ENCODE measurements around the gene CNBP.
"Not testable (repeated sequence)": the region's sequence is repeated elsewhere in the genome, so short reads cannot be mapped to it uniquely, and the experiment has no call there.

The CNBP gene

DNA sequence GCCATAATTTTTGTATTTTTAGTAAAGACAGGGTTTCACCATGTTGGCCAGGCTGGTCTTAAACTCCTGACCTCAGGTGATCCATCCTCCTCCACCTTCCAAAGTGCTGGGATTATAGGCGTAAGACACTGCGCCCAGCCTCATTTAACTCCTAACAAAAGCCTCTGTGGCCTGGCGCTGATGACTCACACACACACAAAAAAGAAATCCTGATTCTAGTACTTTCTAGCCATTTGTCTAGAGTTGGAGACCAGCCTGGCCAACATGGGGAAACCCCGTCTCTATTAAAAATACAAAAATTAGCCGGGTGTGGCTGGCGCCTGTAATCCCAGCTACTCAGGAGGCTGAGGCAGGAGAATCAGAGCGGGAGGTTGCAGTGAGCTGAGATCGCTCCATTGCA lies 6.1 kb upstream of the CNBP start:
- not testable (repeated sequence) for H3K27ac ChIP-seq, H3K4me3 ChIP-seq

DNA sequence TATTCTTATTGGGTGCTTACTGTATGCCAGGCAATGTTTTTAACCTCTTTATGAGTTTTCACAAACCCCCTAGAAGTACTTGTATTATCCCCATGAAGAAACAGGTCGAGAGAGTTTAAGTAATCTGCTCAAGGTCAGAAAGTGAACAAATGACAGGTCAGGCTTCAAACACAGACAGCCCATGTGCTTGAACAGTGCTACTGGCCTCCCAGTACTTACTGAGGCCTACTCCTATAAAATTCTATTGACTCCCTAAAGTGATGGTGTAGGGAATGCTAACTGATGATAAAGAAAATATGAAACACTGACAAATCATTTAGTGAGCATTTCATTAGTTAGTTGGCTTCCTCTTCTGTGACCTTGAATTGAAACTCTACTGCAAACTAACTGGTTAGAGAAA lies 4.2 kb upstream of the CNBP start:
- H3K4me3 ChIP-seq = no peak overlapping the region

DNA sequence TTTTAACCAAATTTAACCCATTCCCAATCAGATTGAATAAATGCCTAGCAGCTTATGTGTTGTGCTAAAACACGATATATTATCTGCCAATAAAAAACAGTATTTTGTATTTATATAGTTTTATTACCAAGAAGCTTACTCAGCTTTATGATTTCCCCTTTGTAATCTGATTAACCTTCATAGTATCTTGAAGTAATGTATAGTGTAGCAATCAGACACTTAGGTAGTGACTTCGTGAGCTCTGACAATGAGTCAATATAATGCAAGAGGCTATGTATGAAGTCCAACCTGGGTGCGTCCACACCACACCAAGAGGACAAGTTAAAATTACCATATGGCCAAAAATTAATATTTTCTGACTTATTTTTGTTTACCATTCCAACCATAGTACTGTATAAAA lies 2.1 kb upstream of the CNBP start:
- H3K4me3 ChIP-seq = peak overlapping the region in 1 of 7 experiments; percentile 96
- peak overlapping the region in 4 of 21 experiments; percentile 2 to 99 (median 20) for H3K27ac ChIP-seq

More for the DNA sequence above, 4.2 kb upstream of the CNBP start:
- no peak overlapping the region for H3K27ac ChIP-seq

DNA sequence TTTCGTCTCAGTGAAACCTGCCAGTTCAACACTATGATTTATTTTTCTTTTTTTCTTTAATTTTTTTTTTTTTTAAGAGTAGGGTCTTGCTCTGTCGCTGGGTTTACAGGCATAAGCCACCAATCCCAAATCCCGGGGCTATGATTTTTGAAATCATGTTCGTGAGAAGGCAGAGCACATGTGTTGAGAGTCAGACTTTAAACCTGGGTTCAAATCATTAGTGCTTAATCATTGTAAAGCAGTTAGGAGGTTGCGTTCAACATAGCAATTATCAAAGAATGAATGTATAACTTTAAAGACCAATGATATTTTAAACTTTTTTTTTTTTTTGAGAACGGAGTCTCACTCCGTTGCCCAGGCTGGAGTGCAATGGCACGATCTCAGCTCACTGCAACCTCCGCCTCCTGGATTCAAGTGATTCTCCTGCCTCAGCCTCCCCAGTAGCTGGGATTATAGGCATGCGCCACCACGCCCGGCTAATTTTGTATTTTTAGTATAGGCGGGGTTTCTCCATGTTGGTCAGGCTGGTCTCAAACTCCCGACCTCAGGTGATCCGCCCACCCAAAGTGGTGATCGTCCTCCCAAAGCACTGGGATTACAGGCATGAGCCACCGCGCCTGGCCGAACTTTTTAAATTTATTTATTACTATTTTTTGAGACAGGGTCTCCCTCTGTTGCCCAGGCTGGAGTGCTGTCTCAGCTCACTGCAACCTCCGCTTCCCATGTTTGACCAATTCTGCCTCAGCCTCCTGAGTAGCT lies 1.3 kb upstream of the CNBP start:
- Histone ChIP-seq H3K4me3 (peak overlapping the region; percentile 57 to 99 (median 78)), H3K27ac (peak overlapping the region in 20 of 21 experiments; percentile 82 to 100 (median 98))

DNA sequence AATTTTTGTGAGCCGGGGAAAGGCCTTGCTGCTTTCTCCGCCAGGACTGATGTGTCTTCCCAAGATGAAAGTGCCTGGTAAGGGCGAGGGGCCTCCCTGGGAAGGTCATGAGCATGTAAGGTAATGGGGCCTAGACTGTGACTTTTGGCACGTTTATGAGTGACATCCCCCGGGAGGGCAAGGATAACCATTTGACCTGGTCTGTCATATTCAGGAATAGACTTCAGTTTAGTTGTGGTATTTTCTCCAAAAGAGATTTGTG lies 631 bp upstream of the CNBP start:
- peak overlapping the region; percentile 81 to 100 (median 98) for H3K27ac ChIP-seq
- H3K4me3 ChIP-seq = peak overlapping the region; percentile 57 to 99 (median 78)

DNA sequence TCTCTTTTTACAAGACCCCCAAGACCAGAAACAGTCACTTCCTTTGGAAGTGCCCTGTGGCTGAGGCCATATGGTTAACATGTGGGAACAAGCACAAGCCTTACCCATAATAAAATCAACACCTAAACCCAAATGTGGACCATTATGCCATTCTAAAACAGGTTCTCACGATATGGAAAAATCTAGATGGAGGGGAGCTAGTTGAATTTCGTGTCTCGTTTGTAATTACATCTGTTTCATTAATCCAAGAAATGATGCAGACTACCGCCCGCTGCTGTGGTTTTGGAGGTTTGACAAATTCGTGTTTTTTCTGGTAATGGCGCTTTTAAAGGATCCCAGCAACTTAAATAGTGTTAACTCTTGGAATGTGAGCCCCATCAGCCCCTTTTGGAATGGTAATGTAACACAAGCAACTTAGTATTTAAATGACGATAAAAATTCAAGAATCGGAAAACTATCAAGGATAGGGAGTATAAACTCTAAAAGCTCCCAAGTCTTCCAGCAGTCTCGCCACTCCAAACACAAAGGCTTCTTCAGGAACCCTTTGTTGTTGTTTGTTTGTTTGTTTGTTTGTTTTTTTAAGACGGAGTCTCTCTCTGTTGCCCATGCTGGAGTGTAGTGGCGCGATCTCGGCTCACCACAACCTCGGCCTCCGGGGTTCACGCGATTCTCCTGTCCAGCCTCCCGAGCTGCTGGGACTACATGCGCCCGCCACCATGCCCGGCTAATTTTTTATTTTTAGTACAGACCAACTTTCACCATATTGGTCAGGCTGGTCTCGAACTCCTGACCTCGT lies 1.1 kb downstream of the CNBP start:
- Histone ChIP-seq H3K4me3 (peak overlapping the region; percentile 57 to 99 (median 78)), H3K27ac (peak overlapping the region; percentile 82 to 100 (median 98))

DNA sequence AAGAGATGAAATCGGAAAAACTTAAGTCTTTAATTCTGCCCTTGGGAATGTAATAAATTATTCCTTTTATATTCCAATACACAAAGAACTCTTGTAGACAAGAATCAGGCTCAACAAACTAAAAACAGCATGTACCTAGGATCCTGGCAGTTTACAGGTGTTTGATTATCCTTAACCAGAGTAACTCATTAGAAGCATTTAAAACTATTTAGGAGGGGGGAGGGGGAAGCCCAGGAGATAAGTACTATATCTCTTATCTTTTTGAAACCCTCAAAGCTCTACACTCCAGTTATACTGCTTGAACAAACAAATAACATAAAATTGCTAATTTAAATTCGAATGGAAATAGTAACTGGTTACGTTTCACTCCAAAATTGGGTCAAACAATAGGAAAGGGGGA lies 1.9 kb downstream of the CNBP start:
- Histone ChIP-seq H3K27ac (peak overlapping the region in 18 of 21 experiments; percentile 62 to 100 (median 98)), H3K4me3 (peak overlapping the region; percentile 57 to 99 (median 78))

DNA sequence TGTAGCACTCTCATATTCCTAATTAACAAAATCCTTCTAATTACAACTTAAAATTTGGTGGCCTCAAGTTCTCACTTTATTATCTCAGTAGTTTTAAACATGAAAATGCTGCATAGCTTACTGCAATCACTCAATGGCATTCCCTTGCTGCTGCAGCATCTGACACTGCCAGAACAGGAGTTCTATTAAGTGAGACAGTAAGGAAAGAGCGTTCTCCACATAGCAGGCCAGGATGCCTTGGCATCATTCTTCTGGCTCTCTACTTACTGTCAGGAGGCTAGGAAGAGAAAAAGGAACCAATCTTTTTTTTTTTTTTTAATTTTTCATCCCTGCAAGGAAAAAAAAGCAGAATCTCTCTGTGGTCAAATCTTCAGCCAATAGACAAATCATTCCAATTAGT lies 3.2 kb downstream of the CNBP start:
- peak overlapping the region in 3 of 7 experiments; percentile 20 to 96 (median 63) for H3K4me3 ChIP-seq
- H3K27ac ChIP-seq = peak overlapping the region in 9 of 21 experiments; percentile 1 to 100 (median 96)

DNA sequence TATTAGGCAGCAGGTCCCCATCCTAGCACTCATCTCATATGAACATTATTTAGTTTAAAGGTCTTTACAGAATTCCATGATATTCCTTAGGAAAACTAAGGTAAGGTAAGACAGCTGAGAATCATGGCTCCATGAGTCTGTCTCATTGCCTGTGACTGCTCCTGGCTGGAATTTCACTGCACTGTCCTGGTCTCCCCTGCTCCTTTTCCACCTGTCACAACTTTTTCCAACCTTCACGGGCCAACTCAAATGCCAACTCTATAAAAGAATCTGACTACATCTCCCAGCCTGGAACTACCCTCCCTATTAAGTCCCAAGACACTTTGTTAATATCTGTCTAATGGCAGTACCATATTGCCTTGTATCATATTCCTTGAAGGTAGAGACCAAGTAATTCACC lies 7.6 kb downstream of the CNBP start:
- no peak overlapping the region for H3K4me3 ChIP-seq
- peak overlapping the region in 2 of 21 experiments; percentile 10 to 54 for H3K27ac ChIP-seq

DNA sequence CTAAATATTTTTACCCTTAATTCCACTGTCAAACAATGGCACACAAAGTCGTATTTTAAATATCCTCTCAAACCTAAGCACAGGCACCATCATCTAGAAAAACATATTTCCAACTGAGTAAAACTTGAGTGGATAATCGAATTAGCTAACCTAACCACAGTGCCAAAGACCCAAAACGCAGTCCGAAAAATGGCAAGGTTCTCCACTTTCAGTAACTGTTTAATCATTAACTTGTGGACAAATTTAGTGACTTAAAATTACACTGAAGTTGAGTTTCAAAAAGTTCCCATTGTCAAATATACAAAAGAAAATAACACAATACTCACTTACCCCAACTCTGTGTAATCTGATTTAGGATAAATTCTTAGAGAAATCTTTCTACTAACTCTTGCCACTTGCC lies 10.0 kb downstream of the CNBP start:
- no peak overlapping the region for H3K4me3 ChIP-seq
- H3K27ac ChIP-seq = no peak overlapping the region

DNA sequence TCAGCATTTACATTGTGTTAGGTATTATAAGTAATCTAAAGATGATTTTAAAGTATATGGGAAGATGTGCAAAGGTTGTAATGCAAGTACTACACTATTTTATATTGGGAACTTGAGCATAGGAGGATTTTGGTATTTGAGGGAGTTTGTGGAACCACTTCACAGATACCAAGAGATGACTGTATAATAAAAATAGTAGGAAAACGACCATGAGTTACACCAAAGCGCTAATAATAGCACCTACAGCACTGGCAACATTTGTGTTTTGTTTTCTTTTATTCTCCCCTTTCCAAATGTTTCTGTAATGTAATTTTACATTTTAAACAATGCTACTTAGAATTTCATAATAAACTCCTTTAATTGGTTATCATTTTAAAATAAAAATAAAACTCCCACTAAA lies 10.5 kb downstream of the CNBP start:
- Histone ChIP-seq H3K27ac (no peak overlapping the region), H3K4me3 (no peak overlapping the region)

DNA sequence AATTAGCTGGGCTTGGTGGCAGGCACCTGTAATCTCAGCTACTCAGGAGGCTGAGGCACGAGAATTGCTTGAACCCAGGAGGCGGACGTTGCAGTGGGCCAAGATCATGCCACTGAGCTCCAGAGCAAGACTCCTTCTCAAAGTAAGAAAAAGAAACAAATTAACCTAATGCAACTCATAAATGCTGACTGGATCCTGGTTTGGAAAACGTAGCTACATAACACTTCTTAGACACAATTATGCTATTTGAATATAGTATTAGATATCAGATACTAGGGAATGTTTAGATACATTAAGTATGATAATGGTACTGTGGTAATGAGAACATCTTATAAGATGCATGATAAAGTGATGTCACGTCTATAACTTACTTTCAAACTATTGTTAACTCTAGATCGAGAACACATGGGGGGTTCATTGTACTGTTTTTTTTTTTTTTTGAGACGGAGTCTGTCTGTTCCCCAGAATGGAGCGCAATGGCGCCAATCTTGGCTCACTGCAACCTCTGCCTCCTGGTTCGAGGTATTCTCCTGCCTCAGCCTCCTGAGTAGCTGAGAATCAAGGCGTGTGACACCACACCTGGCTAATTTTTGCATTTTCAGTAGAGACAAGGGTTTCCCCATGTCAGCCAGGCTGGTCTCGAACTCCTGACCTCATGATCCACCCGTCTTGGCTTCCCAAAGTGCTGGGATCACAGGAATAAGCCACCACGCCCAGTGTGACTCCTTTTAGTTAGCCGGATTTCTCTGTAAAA lies 16.9 kb downstream of the CNBP start:
- no peak overlapping the region for H3K4me3 ChIP-seq
- no peak overlapping the region for H3K27ac ChIP-seq

DNA sequence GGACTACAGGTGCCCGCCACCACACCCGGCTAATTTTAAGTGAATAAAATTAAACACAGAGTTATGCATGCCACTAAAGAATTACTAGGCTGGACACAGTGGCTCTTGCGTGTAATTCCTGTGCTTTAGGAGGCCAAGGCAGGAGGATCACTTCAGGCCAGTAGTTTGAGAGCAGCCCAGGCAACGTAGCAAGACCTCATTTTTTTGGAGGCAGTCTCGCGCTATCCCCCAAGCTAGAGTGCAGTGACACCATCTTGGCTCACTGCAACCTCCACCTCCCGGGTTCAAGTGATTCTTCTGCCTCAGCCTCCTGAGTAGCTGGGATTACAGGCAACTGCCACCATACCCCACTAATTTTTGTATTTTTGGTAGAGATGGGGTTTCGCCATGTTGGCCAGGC lies 18.1 kb downstream of the CNBP start:
- not testable (repeated sequence) for H3K27ac ChIP-seq

DNA sequence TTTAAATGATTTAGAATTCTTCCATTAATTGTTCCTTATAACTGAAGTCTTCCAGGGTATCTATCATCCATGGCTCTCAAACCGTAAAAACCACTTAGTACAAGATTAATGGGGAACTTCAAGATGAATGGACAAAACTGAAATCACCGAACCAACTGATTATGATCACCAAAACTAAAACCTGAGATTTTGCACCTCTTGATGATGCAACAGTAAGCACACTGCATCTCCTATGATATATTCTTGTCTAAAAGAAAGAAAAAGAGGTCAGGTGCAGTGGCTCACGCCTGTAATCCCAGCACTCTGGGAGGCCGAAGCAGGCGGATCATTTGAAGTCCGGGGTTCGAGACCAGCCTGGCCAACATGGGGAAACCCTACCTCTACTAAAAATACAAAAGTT lies 19.2 kb downstream of the CNBP start:
- Histone ChIP-seq H3K4me3 (no peak overlapping the region), H3K27ac (no peak overlapping the region)

More for the DNA sequence above, 18.1 kb downstream of the CNBP start:
- not testable (repeated sequence) for H3K4me3 ChIP-seq

DNA sequence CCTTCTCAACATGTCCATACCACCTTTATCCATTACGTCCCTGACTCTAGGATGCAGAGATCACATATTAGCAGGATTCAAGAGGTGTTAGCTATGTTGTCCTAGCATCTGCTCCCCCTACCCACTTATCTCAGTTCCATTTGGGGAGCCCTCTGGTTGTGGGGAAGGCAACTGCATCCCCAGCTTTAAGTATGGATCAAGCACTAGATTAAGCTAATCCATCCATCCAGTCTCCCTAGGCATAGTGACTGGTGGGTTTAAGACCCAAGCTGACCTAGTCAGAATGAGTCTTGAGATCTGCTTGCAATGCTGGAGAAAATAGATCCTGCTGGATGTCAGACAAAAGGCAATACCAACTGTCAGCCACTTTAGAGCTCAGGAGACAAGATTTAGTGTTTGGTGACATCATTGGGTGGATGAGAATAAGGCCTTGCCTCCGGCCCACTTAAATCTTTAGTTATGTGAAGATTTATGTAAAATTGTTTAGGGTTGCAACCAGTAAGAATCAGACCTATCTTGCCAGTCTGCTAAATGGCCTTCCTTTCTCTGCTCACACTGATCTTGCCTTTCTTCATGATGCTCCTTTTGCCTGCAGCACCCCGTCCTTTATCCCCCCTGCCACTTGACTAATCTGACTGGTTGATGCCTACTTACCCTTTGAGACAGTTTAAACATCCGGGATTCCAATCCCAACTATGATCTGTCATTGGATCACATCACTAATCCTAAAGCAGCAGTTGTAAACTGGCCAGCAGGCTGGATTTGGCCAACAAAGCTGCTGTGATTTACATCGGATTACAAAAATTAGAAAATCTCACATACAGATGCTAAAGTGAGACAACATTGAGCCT lies 20.7 kb downstream of the CNBP start:
- H3K27ac ChIP-seq = peak overlapping the region in 5 of 21 experiments; percentile 11 to 96 (median 95)
- H3K4me3 ChIP-seq = no peak overlapping the region

DNA sequence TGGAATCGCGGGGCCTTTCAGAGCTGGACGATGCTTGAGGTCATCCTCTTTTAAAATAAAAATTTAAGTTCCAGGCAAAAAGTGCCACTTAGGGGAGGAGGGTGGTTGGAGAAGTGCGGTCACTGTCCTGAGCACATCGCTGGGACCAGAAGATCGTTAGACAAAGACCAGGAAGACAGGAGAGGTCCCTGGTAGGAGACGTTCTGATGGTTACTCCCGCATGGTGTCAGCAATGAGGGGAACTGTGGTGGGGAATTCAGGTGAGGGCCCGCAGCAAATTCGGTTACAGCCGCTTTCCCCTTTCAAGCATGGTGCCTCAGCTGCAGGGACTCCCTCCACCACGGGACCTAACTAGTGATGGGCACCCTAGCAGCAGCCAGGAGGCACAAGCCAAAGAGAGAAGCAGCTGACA lies 21.8 kb downstream of the CNBP start:
- H3K4me3 ChIP-seq = peak overlapping the region; percentile 56 to 95 (median 82)

DNA sequence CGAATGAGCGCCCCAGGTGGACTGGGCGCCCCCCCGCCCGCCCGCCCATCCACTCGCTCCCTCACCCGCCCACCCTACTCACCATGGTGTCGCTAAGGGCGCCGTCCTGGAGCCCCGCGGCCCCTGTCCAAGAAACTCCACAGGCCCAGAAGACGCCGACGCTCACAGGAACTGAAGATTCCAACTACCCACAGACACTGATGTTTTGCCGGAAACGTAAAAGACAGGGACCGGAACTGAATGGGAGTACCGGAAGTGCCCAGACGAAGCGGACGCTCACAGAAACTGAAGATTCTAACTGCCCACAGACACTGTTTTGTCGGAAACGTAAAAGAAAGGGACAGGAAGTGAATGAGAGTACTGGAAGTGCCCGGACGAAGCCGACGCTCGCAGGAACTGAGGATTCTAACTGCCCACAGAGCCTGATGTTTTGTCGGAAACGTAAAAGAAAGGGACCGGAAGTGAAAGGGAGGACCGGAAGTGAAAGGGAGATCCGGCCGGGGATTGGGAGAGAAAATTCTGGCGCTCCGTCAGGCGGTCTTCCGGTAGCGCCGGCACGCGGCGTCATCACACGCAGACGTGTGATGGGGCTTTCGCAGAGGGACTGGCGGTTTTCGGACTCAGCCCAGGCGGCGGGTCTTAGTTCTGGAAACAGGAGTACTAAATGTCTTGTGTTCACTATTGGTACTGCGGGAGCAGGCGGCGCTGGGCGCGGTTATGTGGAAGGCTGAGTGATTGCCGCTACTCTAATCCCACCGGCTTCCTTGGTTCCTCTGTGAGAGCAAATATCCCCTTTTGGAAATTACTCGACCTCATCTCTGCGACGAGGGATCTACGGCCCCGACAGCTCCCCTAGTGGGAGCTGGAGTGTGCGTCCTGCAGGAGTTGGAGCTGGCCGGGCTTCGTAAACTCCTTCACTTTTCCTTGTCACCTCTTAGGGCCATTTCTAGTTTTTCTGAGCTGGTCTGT lies 22.5 kb downstream of the CNBP start, which contains the start of gene ISY1:
Gene ISY1, minus strand, starts transcription at position 173 of the 969 bp plus-strand sequence. Its CDS starts 88 bp downstream, at position 85.
- peak within 1 kb of the TSS; percentile 56 to 95 (median 82) for H3K4me3 ChIP-seq
- peak within 1 kb of the TSS; percentile 60 to 99 (median 95) for H3K27ac ChIP-seq

More for the DNA sequence above, 21.8 kb downstream of the CNBP start:
- peak overlapping the region in 20 of 21 experiments; percentile 88 to 99 (median 95) for H3K27ac ChIP-seq

DNA sequence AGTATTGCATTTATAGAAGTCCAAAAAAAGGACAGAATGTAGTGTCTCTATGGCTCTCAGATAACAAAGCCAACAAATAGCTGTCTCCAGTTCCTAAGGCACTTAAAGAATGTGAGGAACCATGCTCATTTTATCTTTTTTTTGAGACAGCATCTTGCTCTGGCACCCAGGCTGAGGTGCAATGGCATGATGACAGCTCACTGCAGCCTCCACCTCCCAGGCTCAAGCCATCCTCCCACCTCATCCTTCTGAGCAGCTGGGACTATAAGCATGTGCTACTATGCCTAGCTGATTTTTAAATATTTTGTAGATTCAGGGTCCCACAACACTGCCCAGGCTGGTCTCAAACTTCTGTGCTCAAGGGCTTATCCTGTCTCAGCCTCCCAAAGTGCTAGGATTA lies 38.9 kb downstream of the CNBP start:
- Histone ChIP-seq H3K4me3 (no peak overlapping the region), H3K27ac (no peak overlapping the region)

All from skin epidermis (tissue), 12 donors.